NCI-H460 (cell line): Measurements from ENCODE around the gene ZDHHC13. TPM values are rescaled to one million over a fixed set of nuclear protein-coding genes. Genes with fewer than 3 reads are reported as not detected.

Experiments
- DNase-seq: peaks from one replicate; pipeline ENCODE4 v3.0.0-alpha.2; 2016; ENCODE audit warnings: low read depth; ENCODE audit errors: extremely low read depth
- total RNA-seq: library from RNA; depleted of rRNA; stranded (reverse); fragments of >200 nt; shearing (Covaris generic); gene quantifications from 2 replicates; pipeline ENCODE4 v1.2.3, GENCODE V29; 2014

The ZDHHC13 gene
- total RNA-seq, 1 experiment from 2014 or later: 13.7 TPM

- no peak for DNase-seq
These were observed 46.6 kb downstream of the ZDHHC13 start for GRCh38 chr11:19163617-19164016.

- no peak for DNase-seq
These were observed 47.4 kb downstream of the ZDHHC13 start for GRCh38 chr11:19164230-19164855.

- no peak for DNase-seq
These were observed 47.9 kb downstream of the ZDHHC13 start for GRCh38 chr11:19164881-19165280.

- no peak for DNase-seq
These were observed 51.1 kb downstream of the ZDHHC13 start for GRCh38 chr11:19168090-19168489.

- DNase-seq: no peak
These were observed 56.2 kb downstream of the ZDHHC13 start for GRCh38 chr11:19173004-19173689.

- DNase-seq: no peak
These were observed 57.1 kb downstream of the ZDHHC13 start for GRCh38 chr11:19173964-19174638.

- no peak for DNase-seq
These were observed 59.7 kb downstream of the ZDHHC13 start for GRCh38 chr11:19176629-19177186.

- DNase-seq: no peak
These were observed 64.7 kb downstream of the ZDHHC13 start for GRCh38 chr11:19181531-19182261.

- DNase-seq: no peak
These were observed 66.7 kb downstream of the ZDHHC13 start for GRCh38 chr11:19183646-19184045.

- DNase-seq: no peak
These were observed 68.1 kb downstream of the ZDHHC13 start for GRCh38 chr11:19185036-19185435.

- no peak for DNase-seq
These were observed 68.6 kb downstream of the ZDHHC13 start for GRCh38 chr11:19185516-19186052.

GRCh38 chr11:19187114-19187832 is 70.3 kb downstream of the ZDHHC13 start:
- no peak for DNase-seq

- DNase-seq: no peak
These were observed 70.9 kb downstream of the ZDHHC13 start for GRCh38 chr11:19187833-19188258.

GRCh38 chr11:19191530-19192169 is 74.7 kb downstream of the ZDHHC13 start:
- DNase-seq: no peak

GRCh38 chr11:19193916-19194315 is 76.9 kb downstream of the ZDHHC13 start:
- DNase-seq: no peak

- no peak for DNase-seq
These were observed 77.8 kb downstream of the ZDHHC13 start for GRCh38 chr11:19194620-19195308.

GRCh38 chr11:19196432-19196831 is 79.5 kb downstream of the ZDHHC13 start:
- no peak for DNase-seq

- DNase-seq: no peak
These were observed 82.1 kb downstream of the ZDHHC13 start for GRCh38 chr11:19199048-19199447.

GRCh38 chr11:19199771-19200170 is 82.8 kb downstream of the ZDHHC13 start:
- DNase-seq: no peak
